OCI-LY1 (cell line): Measurements from ENCODE around the gene MSS51.

Experiments used
- CTCF ChIP-seq: fragments of 200-600 bp; sonication (generic), shearing (Covaris generic); IDR thresholded peaks from 2 replicates; pipeline ENCODE4 v1.5.1; 2017; ENCODE audit warnings: mild to moderate bottlenecking, antibody characterized with exemption, low read length, moderate library complexity, mixed read lengths
- EZH2 ChIP-seq: fragments of 200-600 bp; sonication (generic), shearing (Covaris generic); IDR thresholded peaks from 2 replicates; pipeline ENCODE4 v1.8.0; 2017; ENCODE audit warnings: borderline replicate concordance, mixed run types, mild to moderate bottlenecking, antibody characterized with exemption, low read length, moderate library complexity, mixed read lengths

GRCh38 chr10:73439605-73440312 lies 6.4 kb upstream of the MSS51 start:
- TF ChIP-seq CTCF (no peak), EZH2 (no peak)
